ENCODE data around the gene PRKCH. TPM values are rescaled to one million over a fixed set of nuclear protein-coding genes. Genes with fewer than 3 reads are reported as not detected.
A peak's percentile ranks its signal among the peaks of the same experiment; 100 is the strongest.

Gene PRKCH
- total RNA-seq, 1 experiment from 2014 or later, result 2.7 TPM

DNA sequence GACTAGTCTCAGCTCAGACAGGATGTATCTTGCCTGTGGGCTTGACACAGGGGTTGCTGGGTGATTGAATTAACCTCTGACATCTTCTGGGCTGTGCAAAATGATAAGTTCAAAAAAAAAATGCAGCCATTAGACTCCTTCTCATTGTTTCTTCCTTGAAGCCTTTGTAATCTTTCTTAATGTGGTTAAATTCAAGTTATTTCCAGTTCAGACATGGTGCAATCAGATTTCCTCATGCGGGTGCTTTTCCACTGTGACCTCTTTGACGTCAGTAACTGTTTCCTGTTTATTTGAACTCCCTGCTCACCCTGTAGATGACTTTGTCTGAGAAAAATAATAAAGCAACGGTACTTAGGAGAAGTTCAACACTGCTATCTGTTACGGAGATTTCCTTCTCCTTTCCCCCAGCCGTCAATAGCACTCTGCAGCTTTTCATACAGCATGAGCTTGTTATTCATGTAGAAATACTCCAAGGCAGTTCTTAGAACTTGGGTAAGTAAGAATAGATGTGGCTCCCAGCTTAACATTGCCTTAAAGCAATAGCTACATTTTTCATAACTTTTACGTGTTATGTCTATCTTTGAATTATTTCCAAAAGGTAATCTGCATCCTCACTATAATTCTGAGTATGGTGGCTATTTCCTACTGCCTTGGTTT is 155.5 kb downstream of the PRKCH start:
- in situ Hi-C loops (cut with HindIII; ENCODE audit: low pct_unique_long_range_greater_than_20kb, low sequenced_read_pairs), result no loop called here

GRCh38 chr14:61477712-61478462 is 156.5 kb downstream of the PRKCH start:
- DNase-seq (ENCODE audit: low read depth, low spot score) (no peak), ATAC-seq (peak; percentile 38; the same call in 1 of the 2 replicates)
- intact Hi-C loops (cut with micrococcal nuclease; ENCODE audit: unreplicated experiment), result loop anchor here (10.0 kb wide), 1 partner anchor 237 kb away; no protein-coding TSS in a partner anchor
- POLR2A ChIA-PET, result no interaction called here
- in situ Hi-C loops (cut with HindIII; ENCODE audit: low pct_unique_long_range_greater_than_20kb, low sequenced_read_pairs), result no loop called here
- TF ChIP-seq POLR2AphosphoS5 (IDR thresholded peaks at IDR 0.05; ENCODE audit: low read depth, low read length), result no peak
- TF ChIP-seq TCF7L2 (IDR thresholded peaks at IDR 0.05; ENCODE audit: low read depth, low read length), result no peak
- no peak for TF ChIP-seq SIN3A (IDR thresholded peaks at IDR 0.05; ENCODE audit: borderline replicate concordance, insufficient read depth, low read depth, low read length)
- TF ChIP-seq, protein P1, sequence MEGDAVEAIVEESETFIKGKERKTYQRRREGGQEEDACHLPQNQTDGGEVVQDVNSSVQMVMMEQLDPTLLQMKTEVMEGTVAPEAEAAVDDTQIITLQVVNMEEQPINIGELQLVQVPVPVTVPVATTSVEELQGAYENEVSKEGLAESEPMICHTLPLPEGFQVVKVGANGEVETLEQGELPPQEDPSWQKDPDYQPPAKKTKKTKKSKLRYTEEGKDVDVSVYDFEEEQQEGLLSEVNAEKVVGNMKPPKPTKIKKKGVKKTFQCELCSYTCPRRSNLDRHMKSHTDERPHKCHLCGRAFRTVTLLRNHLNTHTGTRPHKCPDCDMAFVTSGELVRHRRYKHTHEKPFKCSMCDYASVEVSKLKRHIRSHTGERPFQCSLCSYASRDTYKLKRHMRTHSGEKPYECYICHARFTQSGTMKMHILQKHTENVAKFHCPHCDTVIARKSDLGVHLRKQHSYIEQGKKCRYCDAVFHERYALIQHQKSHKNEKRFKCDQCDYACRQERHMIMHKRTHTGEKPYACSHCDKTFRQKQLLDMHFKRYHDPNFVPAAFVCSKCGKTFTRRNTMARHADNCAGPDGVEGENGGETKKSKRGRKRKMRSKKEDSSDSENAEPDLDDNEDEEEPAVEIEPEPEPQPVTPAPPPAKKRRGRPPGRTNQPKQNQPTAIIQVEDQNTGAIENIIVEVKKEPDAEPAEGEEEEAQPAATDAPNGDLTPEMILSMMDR (IDR thresholded peaks at IDR 0.05), result no peak
- TF ChIP-seq REST (IDR thresholded peaks at IDR 0.05; ENCODE audit: insufficient read depth in 1 of 2, low read depth in 2 of 2, low read length in 1 of 2), result no peak
- no peaks in the 10 kb centered on the region for H3K9me3 ChIP-seq (ENCODE audit: control insufficient read depth, insufficient read depth, low read depth, low read length)
- H3K27ac ChIP-seq (ENCODE audit: low read length), result no peak overlapping the region
- no peak overlapping the region for H3K4me3 ChIP-seq (ENCODE audit: low read depth in 2 of 2, low read length in 2 of 2)
- no peaks in the 10 kb centered on the region for H3K27me3 ChIP-seq (ENCODE audit: control insufficient read depth, insufficient read depth, low read length)
- CTCF ChIA-PET, result no interaction called here
- no peaks in the 10 kb centered on the region for H3K4me1 ChIP-seq (ENCODE audit: control insufficient read depth, insufficient read depth, low read length)
- H3K36me3 ChIP-seq (ENCODE audit: control insufficient read depth, insufficient read depth, low read length), result no peaks in the 10 kb centered on the region
- no TSS peak for BruUV-seq (replicated peaks)

More for the DNA sequence above, 155.5 kb downstream of the PRKCH start:
- no peak for TF ChIP-seq SIN3A (IDR thresholded peaks at IDR 0.05; ENCODE audit: borderline replicate concordance, insufficient read depth, low read depth, low read length)
- no peak for TF ChIP-seq REST (IDR thresholded peaks at IDR 0.05; ENCODE audit: insufficient read depth in 1 of 2, low read depth in 2 of 2, low read length in 1 of 2)
- no peak for TF ChIP-seq POLR2AphosphoS5 (IDR thresholded peaks at IDR 0.05; ENCODE audit: low read depth, low read length)
- no peak for TF ChIP-seq TCF7L2 (IDR thresholded peaks at IDR 0.05; ENCODE audit: low read depth, low read length)
- TF ChIP-seq, protein P1 (IDR thresholded peaks at IDR 0.05), result no peak
- POLR2A ChIA-PET, result no interaction called here
- no TSS peak for BruUV-seq (replicated peaks)
- DNase-seq (ENCODE audit: low read depth, low spot score) (no peak), ATAC-seq (no peak)
- intact Hi-C loops (cut with micrococcal nuclease; ENCODE audit: unreplicated experiment), result loop anchor here (10.0 kb wide), 1 partner anchor 238 kb away; no protein-coding TSS in a partner anchor
- CTCF ChIA-PET, result no interaction called here
- H3K36me3 ChIP-seq (ENCODE audit: control insufficient read depth, insufficient read depth, low read length), result no peaks in the 10 kb centered on the region
- H3K4me1 ChIP-seq (ENCODE audit: control insufficient read depth, insufficient read depth, low read length), result no peaks in the 10 kb centered on the region
- no peaks in the 10 kb centered on the region for H3K9me3 ChIP-seq (ENCODE audit: control insufficient read depth, insufficient read depth, low read depth, low read length)
- H3K4me3 ChIP-seq (ENCODE audit: low read depth in 2 of 2, low read length in 2 of 2), result no peak overlapping the region
- no peak overlapping the region for H3K27ac ChIP-seq (ENCODE audit: low read length)
- H3K27me3 ChIP-seq (ENCODE audit: control insufficient read depth, insufficient read depth, low read length), result no peaks in the 10 kb centered on the region

All from Panc1 (cell line).